ENCODE measurements around the gene PDXK. TPM values are rescaled to one million over a fixed set of nuclear protein-coding genes. Genes with fewer than 3 reads are reported as not detected.

PDXK gene
- total RNA-seq, 3 donors from 2014 or later: 101 to 114 (median 106) TPM

- Mint-ChIP-seq H3K4me1 (ENCODE audit: low read depth) (peaks cover 41% of the 10 kb centered on the region), H3K36me3 (ENCODE audit: insufficient read depth) (no peaks in the 10 kb centered on the region)
These were observed 60.7 kb downstream of the PDXK start for GRCh38 chr21:43779660-43780059.

GRCh38 chr21:43781846-43782245 is 62.9 kb downstream of the PDXK start:
- Mint-ChIP-seq H3K9me3 (no peaks in the 10 kb centered on the region), H3K27me3 (ENCODE audit: low read depth) (no peaks in the 10 kb centered on the region), H3K4me3 (no peak overlapping the region), H3K4me1 (ENCODE audit: low read depth) (peaks cover 31% of the 10 kb centered on the region), H3K36me3 (ENCODE audit: insufficient read depth) (no peaks in the 10 kb centered on the region)
- ATAC-seq (no peak), DNase-seq (no peak)

More at GRCh38 chr21:43779660-43780059, 60.7 kb downstream of the PDXK start:
- DNase-seq (no peak), ATAC-seq (no peak)
- H3K27me3 Mint-ChIP-seq (ENCODE audit: low read depth): no peaks in the 10 kb centered on the region
- H3K4me3 Mint-ChIP-seq: no peak overlapping the region
- H3K9me3 Mint-ChIP-seq: no peaks in the 10 kb centered on the region

GRCh38 chr21:43782431-43783097 is 63.6 kb downstream of the PDXK start:
- no peaks in the 10 kb centered on the region for H3K9me3 Mint-ChIP-seq
- H3K4me3 Mint-ChIP-seq: no peak overlapping the region

GRCh38 chr21:43783098-43783700 is 64.3 kb downstream of the PDXK start:
- H3K4me1 Mint-ChIP-seq (ENCODE audit: low read depth): peaks cover 30% of the 10 kb centered on the region
- no peaks in the 10 kb centered on the region for H3K36me3 Mint-ChIP-seq (ENCODE audit: insufficient read depth)
- DNase-seq (no peak), ATAC-seq (peak in 1 of 2 donors; percentile 12)
- no peaks in the 10 kb centered on the region for H3K9me3 Mint-ChIP-seq
- no peak overlapping the region for H3K4me3 Mint-ChIP-seq
- no peaks in the 10 kb centered on the region for H3K27me3 Mint-ChIP-seq (ENCODE audit: low read depth)

More at GRCh38 chr21:43782431-43783097, 63.6 kb downstream of the PDXK start:
- no peaks in the 10 kb centered on the region for H3K27me3 Mint-ChIP-seq (ENCODE audit: low read depth)
- DNase-seq (no peak), ATAC-seq (peak; percentile 61 to 70)
- H3K4me1 Mint-ChIP-seq (ENCODE audit: low read depth): peaks cover 31% of the 10 kb centered on the region
- no peaks in the 10 kb centered on the region for H3K36me3 Mint-ChIP-seq (ENCODE audit: insufficient read depth)

GRCh38 chr21:43785134-43785533 is 66.2 kb downstream of the PDXK start:
- no peak overlapping the region for H3K4me3 Mint-ChIP-seq
- ATAC-seq (no peak), DNase-seq (no peak)
- H3K9me3 Mint-ChIP-seq: no peaks in the 10 kb centered on the region
- H3K36me3 Mint-ChIP-seq (ENCODE audit: insufficient read depth): peaks cover 3% of the 10 kb centered on the region
- H3K4me1 Mint-ChIP-seq (ENCODE audit: low read depth): peaks cover 21% of the 10 kb centered on the region
- H3K27me3 Mint-ChIP-seq (ENCODE audit: low read depth): no peaks in the 10 kb centered on the region

GRCh38 chr21:43786300-43786806 is 67.4 kb downstream of the PDXK start:
- Mint-ChIP-seq H3K36me3 (ENCODE audit: insufficient read depth) (peaks cover 7% of the 10 kb centered on the region), H3K4me1 (ENCODE audit: low read depth) (peaks cover 31% of the 10 kb centered on the region), H3K27me3 (ENCODE audit: low read depth) (no peaks in the 10 kb centered on the region), H3K4me3 (peak overlapping the region; percentile 16), H3K9me3 (no peaks in the 10 kb centered on the region)
- DNase-seq (no peak), ATAC-seq (no peak)

GRCh38 chr21:43786807-43787440 is 68.0 kb downstream of the PDXK start:
- ATAC-seq (no peak), DNase-seq (no peak)
- Mint-ChIP-seq H3K9me3 (no peaks in the 10 kb centered on the region), H3K36me3 (ENCODE audit: insufficient read depth) (peaks cover 10% of the 10 kb centered on the region), H3K27me3 (ENCODE audit: low read depth) (no peaks in the 10 kb centered on the region), H3K4me3 (no peak overlapping the region), H3K4me1 (ENCODE audit: low read depth) (peaks cover 32% of the 10 kb centered on the region)

- H3K27me3 Mint-ChIP-seq (ENCODE audit: low read depth): no peaks in the 10 kb centered on the region
- DNase-seq (peak; percentile 95), ATAC-seq (peak; percentile 91 to 92)
- peaks cover 27% of the 10 kb centered on the region for H3K36me3 Mint-ChIP-seq (ENCODE audit: insufficient read depth)
- H3K4me1 Mint-ChIP-seq (ENCODE audit: low read depth): peaks cover 24% of the 10 kb centered on the region
- peak within 1 kb of the TSS; percentile 98 for H3K4me3 Mint-ChIP-seq
- no peaks in the 10 kb centered on the region for H3K9me3 Mint-ChIP-seq
These were observed 70.5 kb downstream of the PDXK start, which contains the start of gene RRP1 for GRCh38 chr21:43789276-43790009. Gene RRP1, plus strand, starts transcription at chr21:43789577. Its CDS starts 53 bp downstream, at chr21:43789630.

- Mint-ChIP-seq H3K9me3 (no peaks in the 10 kb centered on the region), H3K27me3 (ENCODE audit: low read depth) (no peaks in the 10 kb centered on the region)
These were observed 71.1 kb downstream of the PDXK start for GRCh38 chr21:43790010-43790524.

GRCh38 chr21:43792406-43792805 is 73.5 kb downstream of the PDXK start:
- DNase-seq (no peak), ATAC-seq (no peak)
- peaks cover 44% of the 10 kb centered on the region for H3K36me3 Mint-ChIP-seq (ENCODE audit: insufficient read depth)
- no peaks in the 10 kb centered on the region for H3K9me3 Mint-ChIP-seq
- H3K27me3 Mint-ChIP-seq (ENCODE audit: low read depth): no peaks in the 10 kb centered on the region
- H3K4me1 Mint-ChIP-seq (ENCODE audit: low read depth): peaks cover 26% of the 10 kb centered on the region
- peak overlapping the region; percentile 66 for H3K4me3 Mint-ChIP-seq

More at GRCh38 chr21:43790010-43790524, 71.1 kb downstream of the PDXK start:
- DNase-seq (no peak), ATAC-seq (no peak)
- H3K4me3 Mint-ChIP-seq: peak overlapping the region; percentile 98
- peaks cover 29% of the 10 kb centered on the region for H3K36me3 Mint-ChIP-seq (ENCODE audit: insufficient read depth)
- peaks cover 24% of the 10 kb centered on the region for H3K4me1 Mint-ChIP-seq (ENCODE audit: low read depth)

- H3K36me3 Mint-ChIP-seq (ENCODE audit: insufficient read depth): peaks cover 48% of the 10 kb centered on the region
- ATAC-seq: no peak
These were observed 74.3 kb downstream of the PDXK start for GRCh38 chr21:43793243-43793642.

GRCh38 chr21:43794311-43794710 is 75.4 kb downstream of the PDXK start:
- Mint-ChIP-seq H3K27me3 (ENCODE audit: low read depth) (no peaks in the 10 kb centered on the region), H3K36me3 (ENCODE audit: insufficient read depth) (peaks cover 55% of the 10 kb centered on the region), H3K4me1 (ENCODE audit: low read depth) (peaks cover 26% of the 10 kb centered on the region), H3K9me3 (no peaks in the 10 kb centered on the region), H3K4me3 (no peak overlapping the region)
- ATAC-seq (no peak), DNase-seq (no peak)

More at GRCh38 chr21:43793243-43793642, 74.3 kb downstream of the PDXK start:
- H3K27me3 Mint-ChIP-seq (ENCODE audit: low read depth): no peaks in the 10 kb centered on the region
- peaks cover 26% of the 10 kb centered on the region for H3K4me1 Mint-ChIP-seq (ENCODE audit: low read depth)
- DNase-seq: no peak
- no peaks in the 10 kb centered on the region for H3K9me3 Mint-ChIP-seq
- no peak overlapping the region for H3K4me3 Mint-ChIP-seq

- Mint-ChIP-seq H3K4me3 (no peak overlapping the region), H3K36me3 (ENCODE audit: insufficient read depth) (peaks cover 55% of the 10 kb centered on the region), H3K27me3 (ENCODE audit: low read depth) (no peaks in the 10 kb centered on the region), H3K9me3 (no peaks in the 10 kb centered on the region), H3K4me1 (ENCODE audit: low read depth) (peaks cover 25% of the 10 kb centered on the region)
- DNase-seq (no peak), ATAC-seq (no peak)
These were observed 75.9 kb downstream of the PDXK start for GRCh38 chr21:43794857-43795256.

GRCh38 chr21:43797415-43797814 is 78.5 kb downstream of the PDXK start:
- Mint-ChIP-seq H3K4me1 (ENCODE audit: low read depth) (peaks cover 5% of the 10 kb centered on the region), H3K36me3 (ENCODE audit: insufficient read depth) (peaks cover 51% of the 10 kb centered on the region), H3K27me3 (ENCODE audit: low read depth) (no peaks in the 10 kb centered on the region), H3K9me3 (no peaks in the 10 kb centered on the region), H3K4me3 (no peak overlapping the region)
- ATAC-seq: no peak
- DNase-seq: no peak

Measured in activated T-cell treated with anti-CD3 and anti-CD28 coated beads, Interleukin-2, amount 50 U/mL, for 4 hours (primary cell).